Urothelium cell line (cell line): ENCODE data around the gene CDC14A.

Experiments used
- DNase-seq: peaks from one replicate; pipeline ENCODE4 v3.0.0; 2011; ENCODE audit warnings: low spot score, mixed read lengths
- FAIRE-seq: peaks from 2 replicates; lab custom pipeline; 2011; peaks lifted over from hg19 to GRCh38; lab: Jason Lieb, UNC

The CDC14A gene

DNA sequence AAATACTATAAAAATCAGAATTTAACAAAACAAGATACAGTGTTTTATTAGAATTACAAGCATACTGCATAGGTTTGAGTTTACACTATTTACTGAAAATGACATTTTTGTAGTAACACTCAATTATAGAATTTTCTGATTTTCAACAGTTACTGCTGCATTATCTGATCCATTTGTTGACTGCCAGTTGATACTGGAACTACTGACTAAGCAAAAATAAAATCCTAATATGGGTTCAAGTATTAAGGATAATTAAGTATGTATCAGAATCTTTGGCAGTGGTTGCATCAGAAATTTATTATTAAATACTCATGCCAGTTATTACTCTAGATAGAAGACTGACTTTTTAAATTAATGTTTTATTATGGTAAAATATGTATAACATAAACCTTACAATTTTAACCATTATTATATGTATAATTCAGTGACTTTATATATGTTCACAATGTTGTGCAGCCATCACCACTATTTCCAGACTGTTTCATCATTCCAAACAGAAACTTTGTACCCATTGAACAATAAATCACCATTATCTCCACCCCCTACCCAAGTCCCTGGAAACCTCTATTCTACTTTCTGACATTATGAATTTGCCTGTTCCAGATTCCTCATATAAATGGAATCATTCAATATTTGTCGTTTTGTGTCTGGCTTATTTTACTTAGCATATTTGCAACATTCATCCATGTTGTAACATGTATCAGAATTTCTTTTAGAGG, 127.5 kb downstream of the CDC14A start:
- DNase-seq, result no peak
- FAIRE-seq, result no peak

DNA sequence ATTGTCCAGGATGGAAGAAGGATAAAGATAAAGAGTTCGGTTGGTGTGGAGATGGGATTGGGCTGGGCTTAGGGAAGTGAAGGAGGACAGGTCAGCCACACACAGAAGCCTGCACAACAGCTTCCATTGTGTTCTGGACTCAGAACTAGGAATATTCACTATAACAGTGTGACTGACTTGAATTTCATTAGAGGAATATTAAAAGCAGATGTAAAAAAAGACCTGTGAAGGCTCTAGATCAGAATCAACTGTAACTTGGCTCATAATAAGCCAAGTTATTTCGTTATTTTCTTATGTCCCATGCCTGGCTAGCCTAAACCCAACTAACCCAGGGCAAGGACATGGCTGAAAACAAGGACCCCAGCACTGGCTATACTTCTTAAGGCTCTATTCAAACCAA, 129.0 kb downstream of the CDC14A start:
- FAIRE-seq (no peak), DNase-seq (no peak)

DNA sequence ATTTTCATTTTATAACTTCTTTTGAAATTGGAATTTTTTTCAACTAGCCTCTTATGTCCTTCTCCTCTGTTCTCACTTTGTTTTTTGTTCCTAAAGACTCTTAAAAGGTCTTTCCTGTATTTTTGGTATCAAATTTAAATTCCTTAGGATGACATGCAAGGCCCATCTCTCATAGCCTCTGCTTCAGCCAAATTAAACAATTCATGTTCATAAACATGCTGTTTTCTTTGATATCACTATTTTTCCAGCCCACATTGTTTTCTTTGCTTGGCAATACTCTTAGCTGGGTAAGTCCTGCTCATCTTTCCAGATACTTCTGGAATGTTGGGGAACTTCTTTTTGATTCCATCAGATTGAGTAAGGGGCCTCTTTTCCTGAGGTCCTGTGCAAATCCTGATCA, 129.9 kb downstream of the CDC14A start:
- no peak for DNase-seq
- FAIRE-seq, result no peak

DNA sequence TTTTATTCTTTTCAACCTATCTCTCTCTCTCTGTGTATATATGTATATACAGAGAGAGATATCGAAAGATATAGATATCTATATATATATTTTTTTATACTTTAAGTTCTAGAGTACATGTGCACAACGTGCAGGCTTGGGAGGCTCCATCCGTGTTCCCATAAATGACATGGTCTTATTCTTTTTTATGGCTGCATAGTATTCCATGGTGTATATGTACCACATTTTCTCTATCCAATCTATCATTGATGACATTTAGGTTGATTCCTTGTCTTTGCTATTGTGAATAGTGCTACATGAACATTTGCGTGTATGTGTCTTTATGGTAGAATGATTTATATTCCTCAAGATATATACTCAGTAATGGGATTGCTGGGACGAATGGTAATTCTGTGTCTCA, 130.4 kb downstream of the CDC14A start:
- no peak for FAIRE-seq
- DNase-seq, result no peak

DNA sequence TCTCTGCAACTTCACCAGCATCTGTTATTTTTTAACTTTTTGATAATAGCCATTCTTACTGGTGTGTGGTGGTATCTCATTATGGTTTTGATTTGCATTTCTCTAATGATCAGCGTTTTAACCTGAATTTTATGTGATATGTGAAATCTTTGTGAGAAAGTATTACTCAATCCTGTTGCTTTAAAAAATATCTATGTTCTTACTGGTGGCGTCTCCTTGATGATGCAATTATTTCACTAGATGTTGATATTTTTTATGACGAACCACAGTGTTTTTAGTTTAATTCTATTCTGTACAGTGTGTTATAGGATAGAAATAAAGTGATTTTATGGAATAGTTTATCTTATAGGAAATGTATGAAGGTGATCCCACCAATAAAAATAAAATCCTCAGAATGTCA, 130.9 kb downstream of the CDC14A start:
- DNase-seq (no peak), FAIRE-seq (no peak)

DNA sequence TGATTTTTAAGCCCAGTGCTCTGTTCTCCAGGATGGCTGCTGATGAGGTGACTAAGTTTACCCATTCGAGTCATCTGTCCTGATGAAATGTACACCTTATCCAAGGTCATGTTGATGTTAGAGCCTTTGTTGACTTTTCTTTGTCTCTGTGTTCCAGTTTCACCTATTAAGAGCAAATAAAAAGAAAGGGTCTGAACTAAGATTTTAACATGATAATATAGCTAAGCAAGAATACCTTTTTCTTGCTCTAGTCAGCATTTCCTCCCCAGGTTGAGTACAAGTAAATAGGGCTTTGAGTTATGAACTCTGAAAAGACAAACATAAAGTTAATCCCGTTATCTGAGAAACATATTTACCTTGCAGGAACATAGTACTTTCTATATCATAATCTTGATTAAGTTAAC, 133.6 kb downstream of the CDC14A start:
- no peak for FAIRE-seq
- DNase-seq, result no peak

DNA sequence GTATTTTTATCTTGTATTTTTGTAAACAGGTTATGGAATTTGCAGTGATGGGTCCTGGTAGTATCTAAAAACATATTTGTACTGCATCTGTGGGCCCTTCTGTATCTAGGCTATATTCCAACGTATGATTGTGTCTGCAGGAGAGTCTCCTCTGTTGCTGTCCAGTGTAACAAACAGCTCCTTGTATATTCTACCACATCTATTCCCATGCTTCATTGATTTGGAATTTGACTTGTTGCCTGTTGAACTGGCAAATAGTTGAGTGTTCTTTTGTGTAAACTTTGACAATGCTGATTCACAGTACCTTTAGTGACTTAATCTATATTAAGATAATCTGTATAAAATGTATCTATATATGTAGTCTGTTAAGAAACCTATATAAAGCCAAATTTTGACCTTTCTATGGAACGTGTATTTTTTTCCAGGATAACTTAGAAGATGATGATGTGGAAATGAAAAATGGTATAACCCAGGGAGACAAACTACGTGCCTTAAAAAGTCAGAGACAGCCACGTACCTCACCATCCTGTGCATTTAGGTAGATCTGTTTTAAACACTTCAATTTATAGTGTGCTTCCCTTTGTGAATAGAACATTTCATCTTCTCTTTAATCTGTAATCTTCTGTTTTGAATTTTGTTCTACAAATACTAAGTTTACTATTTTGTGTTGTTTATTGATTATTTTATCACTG, 142.2 kb downstream of the CDC14A start:
- no peak for FAIRE-seq
- DNase-seq, result no peak

DNA sequence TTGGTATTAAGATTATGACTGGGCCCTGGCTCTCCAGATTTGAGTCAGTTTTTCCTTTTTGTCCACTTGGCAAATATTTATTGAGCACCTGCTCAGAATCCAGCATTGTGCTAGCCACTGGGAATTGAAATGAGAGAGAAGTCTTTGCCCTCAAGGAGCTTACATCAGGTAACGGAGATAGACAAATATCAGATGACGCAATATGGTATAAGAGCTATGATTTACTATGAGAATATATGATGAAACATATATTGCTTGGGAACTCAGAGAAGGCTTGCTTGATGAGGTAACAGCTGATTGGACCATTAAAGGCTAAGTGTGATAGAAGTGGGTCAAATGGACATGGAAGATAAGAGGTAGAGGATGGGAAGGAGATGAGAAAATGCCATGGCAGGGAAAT, 144.6 kb downstream of the CDC14A start:
- DNase-seq (no peak), FAIRE-seq (no peak)

DNA sequence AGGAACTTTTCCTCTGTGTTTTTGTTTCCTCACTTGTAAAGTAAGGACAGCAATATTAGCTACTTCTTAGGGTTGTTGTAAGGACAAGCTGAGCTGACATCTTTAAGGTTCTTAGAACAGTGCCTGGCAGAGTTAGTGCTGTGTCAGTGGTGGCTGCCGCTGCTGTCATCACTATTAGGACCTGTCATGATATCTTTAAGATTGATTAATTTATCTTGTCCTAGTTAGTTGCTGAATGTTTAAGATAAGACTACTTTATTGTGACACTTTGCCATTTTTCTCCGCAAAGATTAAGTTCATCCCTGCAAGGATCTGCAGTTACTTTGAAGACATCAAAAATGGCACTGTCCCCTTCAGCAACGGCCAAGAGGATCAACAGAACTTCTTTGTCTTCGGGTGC, 145.5 kb downstream of the CDC14A start:
- FAIRE-seq (no peak), DNase-seq (no peak)

DNA sequence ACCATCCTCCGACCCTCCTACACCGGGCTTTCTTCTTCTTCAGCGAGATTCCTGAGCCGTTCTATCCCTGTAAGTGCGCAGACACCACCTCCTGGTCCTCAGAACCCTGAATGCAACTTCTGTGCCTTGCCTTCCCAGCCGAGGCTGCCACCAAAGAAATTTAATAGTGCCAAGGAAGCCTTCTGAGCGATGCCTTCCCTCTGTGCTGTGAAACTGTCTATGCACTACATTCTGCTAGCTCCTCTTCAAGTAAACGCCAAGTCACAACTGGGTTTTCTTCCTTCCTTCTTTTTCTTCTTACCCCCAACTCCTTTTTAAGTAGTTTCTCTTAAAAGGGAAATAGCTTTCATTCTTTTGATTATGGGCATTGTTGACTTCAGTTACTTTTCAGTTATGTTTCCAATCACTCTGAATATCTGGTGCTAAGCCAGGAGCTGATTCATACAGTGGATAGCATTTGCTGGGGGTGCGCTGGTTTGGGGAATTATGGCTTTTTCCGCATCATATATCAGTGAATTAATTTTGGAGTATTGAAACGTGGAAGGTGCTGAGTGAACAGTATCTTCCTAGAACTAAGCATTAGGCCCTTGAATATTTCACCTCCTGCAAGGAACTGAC, 147.0 kb downstream of the CDC14A start:
- FAIRE-seq, result no peak
- DNase-seq, result no peak

DNA sequence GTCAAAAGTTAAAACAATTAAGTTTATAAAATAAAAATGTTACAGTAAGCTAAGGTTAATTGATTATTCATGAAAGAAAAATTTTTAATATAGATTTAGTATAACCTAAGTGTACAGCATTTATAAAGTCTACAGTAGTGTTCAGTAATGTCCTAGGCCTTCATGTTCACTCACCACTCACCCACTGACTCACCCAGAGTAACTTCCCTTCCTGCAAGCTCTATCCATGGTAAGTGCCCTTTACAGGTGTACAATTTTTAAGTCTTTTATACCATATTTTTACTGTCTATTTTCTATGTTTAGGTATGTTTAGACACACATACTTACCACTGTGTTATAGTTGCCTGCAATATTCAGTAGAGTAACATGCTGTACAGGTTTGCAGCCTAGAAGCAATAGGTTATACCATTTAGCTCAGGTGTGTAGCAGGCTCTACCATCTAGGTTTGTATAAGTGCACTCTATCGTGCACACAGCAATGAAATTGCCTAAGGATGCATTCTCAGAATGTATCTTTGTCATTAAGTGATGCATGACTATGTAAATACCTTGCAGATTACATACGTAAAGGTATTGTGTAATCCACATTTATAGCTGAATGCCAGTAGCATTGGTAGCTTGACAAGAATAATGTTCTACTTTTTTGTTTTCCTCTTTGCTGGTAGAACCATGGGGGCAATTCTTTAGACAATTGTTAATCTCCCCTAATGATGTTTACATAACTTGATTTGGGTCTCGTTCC, 149.9 kb downstream of the CDC14A start:
- FAIRE-seq (no peak), DNase-seq (no peak)

DNA sequence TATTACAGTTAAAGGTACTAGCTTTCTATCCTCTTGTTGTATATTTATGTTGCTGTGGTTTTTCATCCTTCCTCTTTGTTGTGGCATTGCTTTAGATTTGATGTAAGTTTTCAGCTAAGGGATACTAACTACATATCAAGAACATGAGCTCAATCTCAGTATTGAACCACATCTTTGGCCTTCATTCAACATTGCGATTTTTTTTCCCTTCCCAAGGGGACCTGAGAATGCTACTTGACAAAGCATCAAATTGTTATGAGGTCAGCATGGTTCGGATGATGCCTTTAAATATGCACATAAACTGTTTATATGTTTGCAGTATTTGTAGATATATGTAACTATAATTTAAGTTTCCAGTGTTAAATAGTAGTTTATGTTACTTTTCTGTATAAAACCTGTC, 153.9 kb downstream of the CDC14A start:
- no peak for FAIRE-seq

DNA sequence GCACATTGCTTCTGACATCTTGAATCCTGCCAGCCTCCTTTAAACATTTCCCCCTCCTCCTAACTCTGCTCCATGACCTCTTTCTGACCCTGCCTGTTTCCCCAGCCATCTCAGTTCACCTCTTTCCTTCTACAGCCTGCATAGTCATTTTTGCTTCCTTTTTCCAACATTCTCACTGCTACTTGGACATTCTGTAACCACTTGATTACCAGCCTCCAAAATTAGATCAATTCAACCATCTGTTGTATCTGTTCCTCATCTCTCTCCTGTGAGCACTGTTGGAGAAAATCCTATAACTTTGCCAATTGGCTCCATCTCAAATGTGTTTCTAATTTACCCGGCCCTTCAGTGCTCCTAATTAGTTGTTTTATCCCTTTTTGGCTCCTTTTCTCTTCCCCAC, 158.1 kb downstream of the CDC14A start:
- FAIRE-seq (no peak), DNase-seq (no peak)

More for the DNA sequence above, 153.9 kb downstream of the CDC14A start:
- no peak for DNase-seq

DNA sequence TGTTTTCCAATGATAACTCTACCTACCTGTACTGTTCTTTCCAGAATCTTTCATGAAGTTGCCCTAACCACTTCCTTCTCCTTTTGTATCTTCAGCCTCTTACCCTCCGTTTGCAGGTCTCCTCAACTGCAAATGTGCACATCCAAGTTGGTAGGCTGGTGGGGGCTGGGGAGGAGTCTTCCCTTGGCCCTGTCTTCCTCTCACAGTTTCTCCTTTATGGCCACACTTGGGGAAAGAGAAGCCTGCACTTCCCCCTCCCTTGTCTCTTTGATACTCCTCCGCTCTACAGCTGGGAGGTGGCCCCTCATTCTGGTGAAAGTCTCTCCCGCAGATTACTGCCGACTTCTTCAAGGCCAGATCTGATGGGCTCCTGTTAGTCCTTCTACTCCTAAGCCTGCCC, 158.8 kb downstream of the CDC14A start:
- no peak for FAIRE-seq
- DNase-seq, result no peak

DNA sequence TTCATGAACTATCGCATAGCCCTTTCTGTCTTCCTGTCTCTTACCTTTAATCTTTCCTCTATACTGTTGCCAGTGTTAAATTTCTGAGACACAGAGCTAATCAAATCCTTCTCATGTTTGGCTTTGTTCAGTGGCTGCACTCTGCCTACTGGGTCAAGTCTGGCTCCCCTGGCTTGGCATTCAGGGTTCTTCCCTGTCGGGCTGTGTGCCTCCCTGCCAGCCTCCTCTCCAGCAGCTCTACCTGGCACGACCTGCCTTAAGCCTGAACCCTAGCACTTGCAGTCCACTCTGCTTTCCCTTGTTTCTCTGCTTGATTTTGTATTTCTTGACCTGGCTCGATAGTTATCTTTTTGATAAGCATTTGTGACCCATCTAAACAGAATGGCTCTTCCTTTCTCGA, 159.5 kb downstream of the CDC14A start:
- no peak for FAIRE-seq
- no peak for DNase-seq

DNA sequence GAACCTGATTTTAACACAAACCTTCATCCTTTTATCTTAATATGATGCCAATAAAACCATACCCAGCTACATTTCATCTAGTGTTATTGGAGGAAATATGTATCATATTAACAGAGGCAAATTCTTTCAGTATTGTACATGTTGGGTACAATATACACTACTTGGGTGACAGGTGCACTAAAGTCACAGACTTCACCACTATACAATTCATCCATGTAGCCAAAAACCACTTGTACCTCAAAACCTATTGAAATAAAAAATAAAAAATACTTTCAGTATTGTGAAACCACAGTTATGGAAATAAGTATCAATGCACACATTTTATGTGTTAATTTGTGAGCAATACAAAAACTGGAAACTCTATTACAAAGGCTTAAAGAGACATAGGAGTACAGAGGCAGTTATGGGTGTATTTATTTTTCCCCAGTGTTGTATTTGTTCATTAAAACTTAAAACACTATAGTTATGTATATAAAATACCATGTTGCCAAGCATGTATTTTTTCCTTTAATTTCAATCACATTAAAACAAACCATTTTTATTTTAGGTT, 160.6 kb downstream of the CDC14A start:
- no peak for FAIRE-seq
- DNase-seq, result no peak

DNA sequence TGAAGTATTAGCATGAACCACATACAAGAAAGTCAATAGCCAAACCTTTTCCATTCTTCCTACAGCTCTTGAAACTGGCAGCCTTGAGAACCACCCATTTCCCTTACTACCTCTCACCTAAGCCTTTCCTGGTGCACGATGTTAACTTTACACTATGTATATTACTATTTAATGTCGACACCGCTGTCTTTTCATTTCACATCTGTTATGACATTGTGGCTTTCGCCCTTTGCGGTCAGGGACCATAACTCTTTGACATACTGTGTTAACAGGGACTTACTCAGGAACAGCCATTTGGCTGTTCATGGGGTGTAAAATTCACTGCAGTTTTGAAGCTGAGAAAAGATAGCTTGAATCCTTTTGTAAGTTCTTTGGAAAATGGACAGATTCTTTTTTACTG, 164.6 kb downstream of the CDC14A start:
- FAIRE-seq, result no peak
- DNase-seq, result no peak

DNA sequence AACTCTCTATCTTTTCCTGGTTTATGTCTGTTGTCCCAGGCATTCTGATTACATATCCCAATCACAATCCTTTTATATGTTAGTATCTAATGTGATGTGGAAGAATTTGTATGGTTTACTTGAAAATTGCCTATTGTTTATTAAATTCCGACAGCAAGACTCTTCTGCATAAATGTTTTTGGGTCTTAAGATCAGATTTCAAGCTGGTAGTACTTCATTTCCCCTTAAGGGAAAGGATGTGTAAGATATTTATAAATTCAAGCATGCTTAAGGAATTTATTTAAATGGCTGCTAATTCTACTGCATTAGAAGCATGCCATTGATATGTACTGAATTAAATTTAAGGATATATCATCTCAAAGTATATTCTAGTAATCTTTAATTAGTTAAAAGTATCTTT, 165.2 kb downstream of the CDC14A start:
- FAIRE-seq (no peak), DNase-seq (no peak)

DNA sequence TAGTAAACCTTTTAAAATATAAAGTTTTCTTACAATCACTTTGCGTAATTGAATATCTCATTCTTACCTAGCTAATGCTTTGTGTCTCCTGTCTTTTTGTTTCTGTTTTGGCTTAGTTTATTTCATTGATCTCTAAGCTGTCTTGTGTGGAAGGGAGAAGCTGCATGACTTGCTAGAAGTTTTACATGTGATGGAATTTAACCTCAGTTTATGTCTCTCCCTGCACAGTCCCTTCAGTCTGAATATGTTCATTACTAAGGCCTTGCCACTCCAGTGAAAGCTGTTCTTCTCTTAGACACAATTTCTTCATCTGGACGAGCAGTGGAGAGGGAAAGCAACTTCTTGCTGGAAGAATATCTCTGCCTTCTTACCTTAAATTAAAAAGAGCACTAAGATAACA, 165.7 kb downstream of the CDC14A start:
- DNase-seq (no peak), FAIRE-seq (no peak)

DNA sequence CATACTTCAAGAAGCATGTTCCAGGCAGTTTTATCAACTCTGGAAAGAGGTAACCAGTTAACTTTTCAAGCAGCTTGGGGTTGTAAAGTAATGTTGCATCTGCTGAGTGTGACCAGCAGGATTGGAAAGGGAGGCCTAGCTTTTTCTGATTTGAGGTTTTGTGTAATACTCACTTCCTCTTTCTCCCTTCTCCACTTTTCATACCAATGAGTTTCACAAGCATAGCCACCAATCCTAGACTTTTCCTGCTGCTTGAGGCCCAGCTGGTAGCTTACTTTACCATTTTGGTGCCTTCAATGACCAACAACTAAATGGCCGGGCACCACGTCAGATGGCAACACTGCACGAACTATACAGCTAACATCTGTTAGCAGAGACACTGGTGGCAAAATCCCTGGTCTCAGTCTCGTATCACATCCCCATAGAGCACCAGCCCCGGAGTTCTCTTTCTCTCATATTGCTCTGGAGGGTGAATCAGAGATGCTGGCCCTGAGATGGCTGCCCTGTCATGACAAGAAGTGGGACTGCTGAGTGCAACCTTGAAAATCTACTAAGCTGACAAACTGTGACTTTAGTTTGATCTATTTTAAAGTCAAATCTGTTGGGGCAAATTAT, 170.8 kb downstream of the CDC14A start:
- DNase-seq (no peak), FAIRE-seq (no peak)

DNA sequence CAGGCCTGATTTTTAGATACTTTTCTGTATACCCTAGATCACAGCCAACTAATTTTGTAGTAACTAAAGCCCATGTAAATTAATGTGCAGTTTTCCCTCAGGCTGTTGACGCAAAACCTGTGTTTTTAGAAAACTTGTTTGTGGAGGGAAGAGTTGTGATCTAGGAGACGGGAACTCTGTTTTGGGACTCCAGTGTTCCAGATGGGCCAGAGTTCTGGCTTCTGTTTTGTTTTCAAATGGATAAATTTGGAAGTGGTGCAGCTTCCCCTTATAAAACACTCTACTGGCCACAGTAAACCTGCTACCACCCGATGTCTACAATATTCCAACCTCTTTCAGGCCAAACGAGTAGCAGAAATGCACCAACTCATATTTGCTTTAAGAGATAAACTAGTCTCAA, 172.0 kb downstream of the CDC14A start:
- no peak for FAIRE-seq

More for the DNA sequence above, 172.0 kb downstream of the CDC14A start:
- DNase-seq, result no peak
